WI38 (cell line): ENCODE results near the gene PTPRE.

Experiments
- H3K4me3 ChIP-seq: 2 replicates; pipeline ENCODE4 v1.5.1; 2011; ENCODE audit warnings: low read depth, mild to moderate bottlenecking, control low read depth, low read length
- TF ChIP-seq, protein P1 (sequence below): IDR thresholded peaks from 2 replicates; pipeline ENCODE4 v1.5.1; 2012; ENCODE audit warnings: low read depth, mild to moderate bottlenecking, control low read depth, low read length

PTPRE gene

DNA sequence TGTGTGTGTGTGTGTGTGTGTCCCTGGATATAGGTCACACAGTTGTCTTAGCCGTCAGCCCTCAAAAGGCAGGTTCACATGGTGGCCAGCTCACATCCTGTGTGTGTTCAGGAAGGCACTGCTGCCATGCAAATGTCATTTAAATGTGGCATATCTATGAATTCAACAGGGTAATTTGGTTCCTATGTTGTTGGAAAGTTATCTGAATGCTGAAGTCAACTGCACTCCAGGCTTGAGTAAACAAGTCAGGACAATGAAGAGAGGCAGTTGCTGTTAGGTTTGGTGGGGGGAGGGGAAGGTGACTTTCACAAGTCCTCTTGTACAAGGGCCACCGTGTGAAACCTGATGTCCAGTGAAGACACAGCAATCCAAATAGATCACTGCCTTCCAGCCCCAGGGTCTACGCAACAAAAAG lies 61.1 kb downstream of the PTPRE start:
- TF ChIP-seq, protein P1, sequence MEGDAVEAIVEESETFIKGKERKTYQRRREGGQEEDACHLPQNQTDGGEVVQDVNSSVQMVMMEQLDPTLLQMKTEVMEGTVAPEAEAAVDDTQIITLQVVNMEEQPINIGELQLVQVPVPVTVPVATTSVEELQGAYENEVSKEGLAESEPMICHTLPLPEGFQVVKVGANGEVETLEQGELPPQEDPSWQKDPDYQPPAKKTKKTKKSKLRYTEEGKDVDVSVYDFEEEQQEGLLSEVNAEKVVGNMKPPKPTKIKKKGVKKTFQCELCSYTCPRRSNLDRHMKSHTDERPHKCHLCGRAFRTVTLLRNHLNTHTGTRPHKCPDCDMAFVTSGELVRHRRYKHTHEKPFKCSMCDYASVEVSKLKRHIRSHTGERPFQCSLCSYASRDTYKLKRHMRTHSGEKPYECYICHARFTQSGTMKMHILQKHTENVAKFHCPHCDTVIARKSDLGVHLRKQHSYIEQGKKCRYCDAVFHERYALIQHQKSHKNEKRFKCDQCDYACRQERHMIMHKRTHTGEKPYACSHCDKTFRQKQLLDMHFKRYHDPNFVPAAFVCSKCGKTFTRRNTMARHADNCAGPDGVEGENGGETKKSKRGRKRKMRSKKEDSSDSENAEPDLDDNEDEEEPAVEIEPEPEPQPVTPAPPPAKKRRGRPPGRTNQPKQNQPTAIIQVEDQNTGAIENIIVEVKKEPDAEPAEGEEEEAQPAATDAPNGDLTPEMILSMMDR = no peak
- H3K4me3 ChIP-seq = no peak overlapping the region

DNA sequence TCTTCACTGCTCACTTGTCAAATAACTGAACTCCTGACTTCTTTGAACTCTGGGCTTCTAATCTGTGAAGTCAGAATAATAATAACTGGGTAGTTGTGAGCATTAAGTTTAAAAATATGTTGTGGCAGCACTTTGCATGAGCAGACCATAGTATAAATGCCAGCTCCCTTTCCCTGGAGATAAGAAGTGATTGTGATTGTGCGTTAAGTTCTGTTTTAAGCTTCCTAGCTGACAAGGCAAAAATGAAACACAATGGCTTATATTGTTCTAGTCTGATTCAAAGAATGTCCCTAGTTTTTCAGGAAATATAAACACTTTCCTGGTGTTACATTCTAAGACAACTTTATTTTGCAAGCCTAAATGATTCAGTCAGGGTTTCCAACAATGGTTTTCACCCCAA lies 61.8 kb downstream of the PTPRE start:
- TF ChIP-seq, protein P1 = no peak

DNA sequence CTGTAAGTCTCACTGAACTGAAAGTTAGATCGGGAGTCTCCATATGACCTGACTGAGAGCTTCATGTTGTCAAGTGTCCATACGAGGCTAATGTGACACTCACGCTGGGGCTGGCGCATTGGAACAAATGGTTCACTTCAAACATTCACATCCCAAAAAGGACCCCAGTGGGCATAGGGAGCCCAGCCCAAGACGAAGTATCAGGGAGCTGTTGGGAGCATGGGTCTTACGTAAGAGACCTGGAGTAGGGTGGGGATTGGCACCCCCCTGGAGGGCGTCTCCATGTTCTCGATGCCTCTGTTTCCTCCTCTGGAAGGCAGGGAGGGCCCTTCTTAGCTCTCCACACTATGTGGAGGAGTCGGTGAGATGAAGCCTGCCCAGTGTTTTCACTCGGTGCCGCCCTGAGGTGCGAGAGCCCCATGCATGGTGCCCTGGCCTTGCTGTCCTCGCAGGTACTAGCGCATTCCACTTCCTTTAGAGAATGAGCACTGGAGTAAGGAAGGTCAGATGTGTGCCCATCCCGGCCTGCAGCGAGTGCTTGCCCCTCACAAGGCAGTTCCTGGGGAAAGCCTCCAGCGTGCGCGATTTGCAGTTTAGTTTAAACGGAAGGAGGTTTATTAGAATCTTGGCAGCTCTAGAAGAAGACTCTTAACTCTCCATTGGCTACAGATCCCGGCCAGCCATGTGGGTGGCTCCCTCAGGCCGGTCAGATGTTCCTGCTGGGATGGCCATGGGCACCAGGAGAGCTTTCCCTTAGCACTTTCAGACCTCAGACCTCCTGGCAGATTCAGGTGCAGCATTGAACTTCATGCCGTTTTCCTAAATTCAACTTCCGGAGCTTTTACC lies 64.4 kb downstream of the PTPRE start:
- no peak overlapping the region for H3K4me3 ChIP-seq
- TF ChIP-seq, protein P1 = no peak

More for the DNA sequence above, 61.8 kb downstream of the PTPRE start:
- H3K4me3 ChIP-seq = no peak overlapping the region

DNA sequence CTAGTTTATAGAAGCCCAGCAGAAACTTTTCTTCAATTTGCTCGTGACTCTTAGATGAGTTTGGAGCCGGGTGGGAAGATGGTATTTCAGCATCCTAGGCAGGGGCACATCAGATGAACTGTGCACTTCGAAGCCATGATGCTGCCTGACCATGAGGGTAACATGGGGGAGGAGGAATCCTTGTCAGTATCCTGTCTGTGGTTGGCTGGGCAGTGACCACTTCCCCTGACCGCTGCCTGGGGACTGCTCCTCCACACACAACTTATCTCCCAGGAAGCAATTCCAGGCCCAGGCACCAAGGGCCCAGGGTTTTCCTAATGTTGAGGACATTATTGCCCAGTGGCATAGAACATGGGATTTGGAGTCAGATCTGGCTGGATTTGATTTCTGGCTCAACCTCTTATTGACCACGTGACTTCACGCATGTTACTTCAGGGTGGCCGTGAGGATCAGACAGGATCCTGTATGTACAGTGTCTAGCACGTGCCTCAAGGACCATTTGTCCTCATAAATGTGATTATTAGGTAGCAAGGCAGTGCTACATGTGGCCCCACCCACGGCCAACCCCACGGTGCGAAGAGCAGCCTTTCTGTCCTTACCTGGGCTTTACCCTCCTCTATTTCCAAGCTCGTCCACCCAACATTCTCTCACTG lies 65.2 kb downstream of the PTPRE start:
- H3K4me3 ChIP-seq = no peak overlapping the region
- TF ChIP-seq, protein P1 = no peak

DNA sequence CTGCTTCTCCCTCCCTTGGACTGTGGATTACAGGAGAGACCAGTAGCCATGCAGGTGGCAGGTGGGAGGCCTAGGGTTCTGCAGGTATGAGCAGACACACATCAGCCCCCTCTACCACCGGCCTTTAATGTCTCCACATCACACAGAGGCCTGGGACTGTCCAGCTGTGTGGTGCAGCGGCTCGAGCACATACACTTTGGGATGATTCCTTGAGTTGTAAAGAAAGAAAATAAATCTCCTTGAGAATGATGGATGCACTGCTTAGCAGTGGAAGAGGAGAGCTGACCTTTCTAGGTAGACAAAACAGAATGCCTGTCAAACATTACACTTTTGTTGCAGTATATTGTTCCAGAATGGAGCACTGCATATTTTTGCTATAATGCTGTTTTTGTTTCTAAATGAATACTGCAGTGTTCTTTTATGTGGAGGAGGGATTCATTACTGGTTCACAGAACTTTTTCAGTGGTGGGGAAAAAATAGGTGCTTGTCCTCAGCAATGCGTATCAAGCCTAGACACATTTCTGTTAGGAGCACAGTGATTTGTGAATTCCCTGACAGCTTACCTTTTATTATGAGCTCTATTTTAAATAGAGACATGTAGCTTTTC lies 66.0 kb downstream of the PTPRE start:
- no peak overlapping the region for H3K4me3 ChIP-seq
- TF ChIP-seq, protein P1 = no peak

DNA sequence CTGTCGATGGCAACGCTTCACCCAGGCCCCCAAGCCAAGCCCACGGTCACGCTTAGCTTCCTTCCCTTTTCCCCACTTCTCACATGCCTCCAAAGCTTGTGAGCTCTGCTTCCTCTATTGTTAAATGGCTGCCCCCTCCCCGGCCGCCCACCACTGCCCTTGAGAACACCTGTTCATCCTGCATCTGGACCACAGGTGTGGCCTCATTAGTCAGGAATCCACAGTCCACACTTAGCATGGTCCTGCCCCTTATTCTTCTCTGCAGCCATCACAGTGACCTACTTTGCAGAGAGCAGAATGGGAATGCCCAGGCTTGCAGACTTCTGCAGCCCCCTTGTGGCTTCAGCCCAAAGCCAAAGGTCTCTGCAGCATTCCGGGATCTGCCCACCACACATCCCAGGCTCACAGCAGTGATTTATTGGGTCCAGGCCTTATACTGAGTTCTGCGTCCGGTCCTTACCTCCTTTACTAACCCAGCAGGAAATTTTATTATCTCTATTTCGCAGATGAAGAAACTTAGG lies 66.9 kb downstream of the PTPRE start:
- no peak overlapping the region for H3K4me3 ChIP-seq
- TF ChIP-seq, protein P1 = no peak
